Pancreas (tissue), 10 donors: Measurements from ENCODE around the gene RFLNA. TPM values are rescaled to one million over a fixed set of nuclear protein-coding genes. Genes with fewer than 3 reads are reported as not detected.
A peak's percentile ranks its signal among the peaks of the same experiment; 100 is the strongest.

Experiments used
- ATAC-seq, 4 donors: fragments of 200-7000 bp; cut with Tn5 transposase; one replicate each; pipeline versions ENCODE4 v1.8.0 to v1.9.1; 2020; ENCODE audit warnings: mild to moderate bottlenecking in 4 of 4, moderate library complexity in 4 of 4
- DNase-seq, 6 donors: peaks; one replicate each; pipeline ENCODE4 v3.0.0-alpha.2; 2020
- FAIRE-seq: peaks from 2 replicates; lab custom pipeline; 2012; peaks lifted over from hg19 to GRCh38; lab: Jason Lieb, UNC
- H3K27ac ChIP-seq, 4 donors: fragments of 200-600 bp; sonication (generic); 1 replicate in 3 of 4; 2 replicates in 1 of 4; pipeline versions ENCODE4 v1.5.0 to v1.8.0; 2020
- H3K27me3 ChIP-seq, 4 donors: fragments of 200-600 bp; one replicate each; pipeline ENCODE4 v1.8.0; 2021
- H3K36me3 ChIP-seq, 3 donors: fragments of 200-600 bp; sonication (generic) in 1 of 3; one replicate each; pipeline versions ENCODE4 v1.5.0 to v1.8.0; 2020 to 2021
- H3K4me1 ChIP-seq, 3 donors: fragments of 200-600 bp; one replicate each; pipeline ENCODE4 v1.8.0; 2021
- H3K4me3 ChIP-seq, 4 donors: fragments of 200-600 bp; sonication (generic) in 2 of 4; one replicate each; pipeline versions ENCODE4 v1.5.0 to v1.8.0; 2020 to 2021
- H3K9me3 ChIP-seq, 4 donors: fragments of 200-600 bp; one replicate each; pipeline ENCODE4 v1.8.0; 2021
- CTCF ChIP-seq, 4 donors: fragments of 200-600 bp; sonication (generic) in 3 of 4; IDR thresholded peaks; one replicate each; pipeline versions ENCODE4 v1.5.0 to v1.8.0; 2021; ENCODE audit warnings: antibody characterized with exemption in 4 of 4
- WGBS, 2 donors: extraction: QIAGEN DNeasy Blood & Tissue Kit; methylation state at CpG; one replicate each; pipeline ENCODE4 v1.1.7; 2013; 5-methylcytosine and 5-hydroxymethylcytosine counted together
- intact Hi-C, 3 donors: fragments of 100-400 bp; cut with DNase I; formaldehyde crosslinking; loops; one replicate each; pipeline versions ENCODE4 v1.11.1 to v1.14.2; 2022
- polyA plus RNA-seq, 2 donors: library from polyadenylated mRNA; stranded (reverse); fragments of 200-250 nt; gene quantifications; one replicate each; pipeline ENCODE4 v1.2.3, GENCODE V29; 2013
- total RNA-seq, 6 donors: library from RNA; stranded (reverse); fragmentation: NEBNext Ultra II Directional in 4 of 6; extraction: Animal tissue kit (Norgen Biotek cat#: 25700) in 4 of 6; gene quantifications; one replicate each; pipeline versions ENCODE4 v1.2.1 to v1.2.4, GENCODE V29; 2021 to 2023
- donor health status: healthy with polysubstance abuse.
- donor health status: DM: no; HTN: no; CAD: no; lungs with moderate emphysema.
- donor health status: DM: no; HTN: no; CAD: no.
- donor health status: control.
- donor health status: control.
- donor health status: Bipolar disorder and iron deficiency.
- donor health status: DM: yes; HTN: yes; CAD: no.
- donor health status: DM: no; HTN: no; CAD: no.
- donor health status: DM: no; HTN: no; CAD: no.
- donor health status: DM: yes; HTN: yes; CAD: no.

The RFLNA gene
- total and polyA plus RNA-seq, 8 donors = 0.09 to 1.3 (median 0.45) TPM

- Histone ChIP-seq H3K9me3 (peaks cover 0 to 4% (median 0%) of the 10 kb centered on the region in 4 donors), H3K4me1 (no peaks in the 10 kb centered on the region), H3K27ac (no peak overlapping the region), H3K27me3 (no peaks in the 10 kb centered on the region), H3K36me3 (no peaks in the 10 kb centered on the region), H3K4me3 (no peak overlapping the region)
- ATAC-seq (no peak), DNase-seq (no peak), FAIRE-seq (no peak)
- no peak for TF ChIP-seq CTCF (IDR thresholded peaks at IDR 0.05)
- WGBS, 2 donors = 58 to 59% methylated on average over 8 of the region's 8 CpGs
- intact Hi-C loops = no loop called here
Observed at GRCh38 chr12:124286414-124286813, 8.5 kb upstream of the RFLNA start.

- H3K36me3 ChIP-seq = no peaks in the 10 kb centered on the region
- no peak for TF ChIP-seq CTCF (IDR thresholded peaks at IDR 0.05)
- no peaks in the 10 kb centered on the region for H3K4me1 ChIP-seq
- WGBS, 2 donors = 67 to 77% methylated on average over 7 of the region's 7 CpGs
- ATAC-seq (no peak), DNase-seq (no peak), FAIRE-seq (no peak)
- no peak overlapping the region for H3K4me3 ChIP-seq
- no peaks in the 10 kb centered on the region for H3K27me3 ChIP-seq
- intact Hi-C loops = no loop called here
- no peak overlapping the region for H3K27ac ChIP-seq
- peaks cover 0 to 4% (median 0%) of the 10 kb centered on the region in 4 donors for H3K9me3 ChIP-seq
Observed at GRCh38 chr12:124286971-124287370, 7.9 kb upstream of the RFLNA start.

DNA sequence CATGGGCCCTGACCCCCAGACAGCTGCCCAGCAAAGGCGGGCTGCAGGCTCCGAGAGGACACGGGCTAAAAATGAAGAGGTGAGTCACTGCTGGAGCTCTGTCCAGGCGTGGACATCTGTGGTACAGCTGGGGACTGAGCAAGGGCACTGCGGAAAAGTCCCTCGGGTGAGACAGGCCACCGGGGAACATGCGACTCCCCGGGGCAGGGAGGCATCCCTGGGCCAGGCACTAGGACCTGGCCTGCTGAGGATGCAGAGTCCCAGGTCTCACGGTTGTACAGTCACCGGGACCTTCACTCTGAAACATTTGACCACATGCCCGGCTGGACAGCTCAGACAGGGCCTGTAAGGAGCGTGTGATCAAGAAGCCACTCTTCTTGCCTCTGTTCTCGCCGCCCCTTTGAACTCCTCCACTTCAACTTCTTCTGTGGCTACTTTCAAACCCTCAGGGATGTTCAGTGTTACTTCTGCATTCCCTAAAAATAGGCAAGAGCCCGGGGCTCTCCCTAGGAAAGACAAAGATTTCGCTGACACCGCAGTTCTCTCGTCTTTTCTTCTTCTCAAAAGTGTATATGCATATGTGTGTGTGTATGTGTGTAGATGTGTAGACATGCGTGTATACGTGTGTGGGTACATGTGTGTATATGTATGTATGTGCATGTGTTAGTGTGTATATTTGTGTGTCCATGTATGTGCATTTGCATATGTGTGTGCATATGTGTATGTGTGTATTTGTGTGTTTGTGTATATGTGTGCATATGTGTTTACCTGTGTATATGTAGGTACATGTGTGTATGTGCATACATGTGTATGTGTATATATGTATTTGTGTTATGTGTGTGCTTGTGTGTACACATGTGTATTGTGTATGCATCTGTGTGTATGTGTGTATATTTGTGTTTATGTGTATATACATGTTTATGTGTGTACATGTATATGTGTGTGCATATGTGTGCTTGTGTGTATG is 5.0 kb upstream of the RFLNA start:
- intact Hi-C loops = no loop called here
- Histone ChIP-seq H3K27me3 (no peaks in the 10 kb centered on the region), H3K4me3 (no peak overlapping the region), H3K27ac (no peak overlapping the region), H3K36me3 (no peaks in the 10 kb centered on the region), H3K9me3 (peaks cover 0 to 4% (median 0%) of the 10 kb centered on the region in 4 donors), H3K4me1 (no peaks in the 10 kb centered on the region)
- WGBS, 2 donors = 77 to 81% methylated on average over 21 of the region's 21 CpGs
- ATAC-seq = peak in 2 of 4 donors; percentile 43 to 50
- no peak for TF ChIP-seq CTCF (IDR thresholded peaks at IDR 0.05)
- FAIRE-seq = no peak
- DNase-seq = no peak

- WGBS, 2 donors = 78 to 84% methylated on average over 6 of the region's 6 CpGs
- intact Hi-C loops = no loop called here
Observed at GRCh38 chr12:124292385-124292784, 2.5 kb upstream of the RFLNA start.

More at GRCh38 chr12:124292385-124292784, 2.5 kb upstream of the RFLNA start:
- Histone ChIP-seq H3K4me1 (peaks cover 0 to 4% (median 0%) of the 10 kb centered on the region in 3 donors), H3K36me3 (no peaks in the 10 kb centered on the region), H3K9me3 (peaks cover 0 to 4% (median 0%) of the 10 kb centered on the region in 4 donors), H3K4me3 (no peak overlapping the region), H3K27ac (no peak overlapping the region), H3K27me3 (peaks cover 0 to 3% (median 0%) of the 10 kb centered on the region in 4 donors)
- no peak for FAIRE-seq
- no peak for ATAC-seq
- TF ChIP-seq CTCF (IDR thresholded peaks at IDR 0.05) = no peak
- no peak for DNase-seq
